ENCODE results near the gene CREBZF.
A peak's percentile ranks its signal among the peaks of the same experiment; 100 is the strongest.

The CREBZF gene, protein sequence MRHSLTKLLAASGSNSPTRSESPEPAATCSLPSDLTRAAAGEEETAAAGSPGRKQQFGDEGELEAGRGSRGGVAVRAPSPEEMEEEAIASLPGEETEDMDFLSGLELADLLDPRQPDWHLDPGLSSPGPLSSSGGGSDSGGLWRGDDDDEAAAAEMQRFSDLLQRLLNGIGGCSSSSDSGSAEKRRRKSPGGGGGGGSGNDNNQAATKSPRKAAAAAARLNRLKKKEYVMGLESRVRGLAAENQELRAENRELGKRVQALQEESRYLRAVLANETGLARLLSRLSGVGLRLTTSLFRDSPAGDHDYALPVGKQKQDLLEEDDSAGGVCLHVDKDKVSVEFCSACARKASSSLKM

DNA sequence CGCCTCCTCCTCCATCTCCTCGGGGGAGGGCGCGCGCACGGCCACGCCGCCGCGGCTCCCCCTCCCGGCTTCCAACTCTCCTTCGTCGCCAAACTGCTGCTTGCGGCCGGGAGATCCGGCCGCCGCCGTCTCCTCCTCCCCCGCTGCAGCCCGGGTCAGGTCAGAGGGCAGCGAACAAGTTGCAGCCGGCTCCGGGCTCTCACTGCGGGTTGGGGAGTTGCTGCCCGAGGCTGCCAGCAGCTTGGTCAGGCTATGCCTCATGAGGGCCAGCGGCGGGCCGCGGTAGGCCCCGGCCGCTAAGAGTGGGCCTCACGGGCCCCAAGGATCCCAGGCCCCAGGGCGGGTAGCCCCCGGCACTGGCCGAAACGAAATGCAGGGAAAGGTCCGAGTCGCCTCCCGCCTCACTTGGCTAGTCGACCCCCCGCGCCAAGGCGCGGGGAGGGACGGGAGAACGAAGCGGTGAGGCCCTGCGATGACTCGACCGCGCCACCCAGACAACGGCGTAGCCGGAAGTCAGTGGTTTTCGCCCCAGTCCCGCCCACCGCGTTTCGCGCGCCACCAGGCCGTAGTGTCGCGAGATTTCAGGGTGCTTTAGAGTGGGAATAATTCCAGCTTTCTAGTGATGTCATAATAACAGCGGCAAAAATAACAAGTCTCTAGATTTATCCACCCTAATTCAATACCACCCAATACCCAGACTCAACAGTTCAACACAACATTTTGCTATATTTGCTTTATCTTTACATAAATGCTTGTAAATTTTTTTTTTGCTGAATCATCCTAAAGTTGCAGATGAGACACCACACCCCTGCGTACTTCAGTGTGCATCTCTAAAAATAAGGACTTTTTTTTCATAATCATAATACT is at the start of gene CREBZF:
TSS of gene CREBZF (minus strand) at position 515 of the 867 bp plus-strand sequence. CDS start at position 261, 254 bp downstream.
- peak; percentile 98 for DNase-seq

DNA sequence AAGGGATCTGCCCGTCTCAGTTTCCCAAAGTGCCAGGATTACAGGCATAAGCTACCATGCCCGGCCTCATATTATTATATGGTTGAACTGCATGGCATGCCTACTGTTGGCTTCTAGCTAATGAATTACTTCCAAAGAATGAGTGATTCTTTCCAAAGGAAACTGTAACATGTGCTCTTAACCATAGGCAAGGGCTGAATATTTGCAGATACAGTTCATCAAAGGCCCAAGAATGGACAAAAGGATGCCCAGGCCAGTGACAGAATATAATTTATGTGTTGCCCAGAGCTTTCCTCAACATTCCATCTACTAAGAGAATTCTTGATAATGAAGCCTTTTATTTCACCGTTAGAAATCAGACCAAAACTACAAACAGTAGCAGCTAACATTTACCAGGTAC is 48.0 kb upstream of the CREBZF start:
- DNase-seq, result no peak

DNA sequence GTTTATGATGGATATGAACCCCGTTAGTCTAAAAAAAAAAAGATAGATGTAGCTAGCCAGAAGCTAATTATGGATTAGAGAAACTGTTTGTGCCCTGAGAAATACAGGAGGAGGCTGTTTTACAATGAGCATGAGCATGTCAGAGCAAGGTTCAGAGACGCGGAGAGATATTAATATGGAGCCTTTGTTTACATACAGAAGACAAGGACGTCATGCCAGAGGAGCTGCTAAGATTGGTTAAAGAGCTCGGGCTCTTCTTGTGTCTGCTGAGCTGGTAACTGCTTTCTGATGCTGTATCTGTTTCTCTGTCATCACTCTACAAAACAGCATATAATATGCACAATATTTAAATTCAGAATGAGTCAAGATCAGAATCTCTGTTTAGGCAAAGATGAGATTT is 46.0 kb upstream of the CREBZF start:
- no peak for DNase-seq

DNA sequence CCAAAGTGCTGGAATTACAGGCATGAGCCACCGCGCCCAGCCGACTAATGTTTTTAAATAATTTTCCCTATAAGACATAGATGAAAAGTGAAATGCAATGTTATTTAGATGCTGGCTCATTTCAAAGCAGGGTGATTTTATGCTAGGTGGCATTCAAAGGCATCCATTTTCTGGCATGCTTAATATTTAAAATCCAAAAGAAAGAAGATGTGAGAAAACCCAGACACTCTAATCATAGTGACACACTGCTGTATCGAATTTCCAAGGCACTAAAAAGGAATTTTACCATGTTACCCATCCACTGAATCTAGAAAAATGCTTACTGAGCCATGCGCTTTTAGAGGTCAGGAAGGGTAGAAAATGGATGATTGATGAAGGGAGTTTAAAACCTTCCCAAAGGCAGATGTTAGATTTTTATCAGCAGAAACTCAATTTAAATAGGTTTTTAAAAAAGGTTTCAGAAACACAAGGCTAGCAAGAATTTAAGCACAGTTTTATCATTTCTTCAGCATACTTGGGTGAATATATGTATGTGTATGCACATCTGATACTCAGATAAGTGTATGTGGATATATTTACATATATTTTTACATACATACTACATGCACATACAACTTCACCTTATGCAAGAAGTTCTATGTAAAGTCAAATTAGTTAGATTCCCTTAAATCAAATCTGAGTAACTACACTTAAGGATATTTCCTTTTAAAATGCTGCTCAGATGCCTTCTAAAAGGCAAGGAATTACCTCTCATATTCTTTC is 45.2 kb upstream of the CREBZF start:
- no peak for DNase-seq

DNA sequence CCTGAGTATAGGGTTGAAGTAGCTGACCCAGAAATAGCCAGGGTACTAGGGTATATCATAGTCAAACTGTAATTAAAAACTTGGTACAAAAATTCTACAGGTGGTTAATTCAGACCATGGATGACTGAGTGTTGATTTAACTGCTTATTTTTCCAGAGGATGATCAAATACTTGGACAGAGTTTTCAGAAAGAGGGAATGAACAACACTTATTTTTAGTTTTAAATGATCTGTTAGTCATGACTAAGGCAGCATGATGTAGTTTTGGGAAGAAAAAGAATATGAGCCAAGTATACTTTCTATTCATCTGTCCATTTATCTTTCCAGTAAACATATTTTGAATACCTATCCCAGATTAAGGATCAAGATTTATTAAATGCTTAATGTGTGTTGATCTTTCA is 40.9 kb upstream of the CREBZF start:
- DNase-seq, result no peak

DNA sequence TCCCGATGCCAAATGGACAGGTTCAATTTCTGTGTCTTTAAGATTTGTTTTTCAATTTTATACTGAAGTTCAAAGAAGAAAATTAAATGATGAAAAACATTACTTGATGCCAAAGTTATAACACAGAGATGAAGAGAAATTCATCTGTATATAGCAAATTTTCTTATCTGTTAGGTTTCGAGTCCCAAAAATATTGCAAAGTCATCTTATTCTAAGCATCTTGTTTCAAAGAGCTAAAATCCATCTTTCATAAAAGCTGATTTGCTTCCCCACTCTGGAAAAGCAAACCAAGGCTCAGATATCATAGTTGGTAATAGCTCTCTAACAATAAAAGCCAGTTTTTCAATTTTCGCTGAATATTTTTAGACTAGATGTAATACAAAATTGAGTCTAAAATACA is 40.0 kb upstream of the CREBZF start:
- DNase-seq, result no peak

DNA sequence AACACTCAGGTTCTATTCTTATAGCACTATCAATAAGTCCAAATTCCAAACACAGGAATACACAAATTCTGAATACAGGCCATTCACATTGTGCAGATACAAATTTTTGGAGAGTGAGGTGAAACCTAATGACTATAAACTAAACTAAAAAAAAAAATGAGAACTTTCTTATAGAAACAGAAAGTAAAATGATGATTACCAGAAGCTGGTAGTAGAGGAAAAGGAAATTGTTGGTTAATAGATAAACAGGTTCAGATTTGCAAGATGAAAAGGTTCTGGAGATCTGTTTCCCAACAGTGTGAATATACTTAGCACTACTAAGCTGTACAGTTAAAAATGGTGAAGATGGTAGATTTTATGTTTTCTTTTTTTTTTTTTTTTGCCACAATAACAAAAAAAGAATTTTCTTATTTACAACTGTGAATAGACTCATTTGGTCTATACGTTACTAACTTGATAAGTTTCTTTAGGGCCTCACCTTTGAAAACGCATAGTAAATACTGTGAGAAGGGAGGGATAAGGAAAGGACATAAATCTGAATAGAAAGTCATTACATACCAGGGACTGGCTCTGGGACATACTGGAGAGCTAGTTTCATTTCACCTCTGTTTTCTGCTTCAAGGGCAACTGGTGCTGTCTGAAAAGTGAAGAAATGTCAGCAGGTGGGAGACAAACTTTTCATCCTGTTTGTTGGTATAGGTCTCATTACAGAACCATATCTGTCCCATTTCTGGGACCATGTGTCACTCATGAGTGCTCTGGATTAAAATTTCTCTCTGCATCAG is 35.2 kb upstream of the CREBZF start:
- no peak for DNase-seq

DNA sequence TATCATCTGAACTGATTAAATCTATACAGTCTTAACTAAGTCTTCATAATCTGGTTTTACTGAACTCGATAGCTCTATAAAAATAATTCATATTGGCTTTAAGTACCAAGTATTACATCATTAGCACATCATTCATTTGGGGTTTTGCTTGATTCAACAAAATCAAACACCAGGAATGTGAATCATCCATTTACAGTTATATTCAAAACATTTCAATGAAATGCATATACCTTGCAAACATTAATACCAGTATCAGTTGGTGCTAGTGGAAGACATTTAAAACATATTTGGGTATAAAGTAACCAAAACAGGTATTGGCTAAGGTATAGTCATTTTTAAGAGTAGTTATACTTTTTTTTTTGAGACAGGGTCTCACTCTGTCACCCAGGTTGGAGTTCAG is 33.3 kb upstream of the CREBZF start:
- DNase-seq, result no peak

DNA sequence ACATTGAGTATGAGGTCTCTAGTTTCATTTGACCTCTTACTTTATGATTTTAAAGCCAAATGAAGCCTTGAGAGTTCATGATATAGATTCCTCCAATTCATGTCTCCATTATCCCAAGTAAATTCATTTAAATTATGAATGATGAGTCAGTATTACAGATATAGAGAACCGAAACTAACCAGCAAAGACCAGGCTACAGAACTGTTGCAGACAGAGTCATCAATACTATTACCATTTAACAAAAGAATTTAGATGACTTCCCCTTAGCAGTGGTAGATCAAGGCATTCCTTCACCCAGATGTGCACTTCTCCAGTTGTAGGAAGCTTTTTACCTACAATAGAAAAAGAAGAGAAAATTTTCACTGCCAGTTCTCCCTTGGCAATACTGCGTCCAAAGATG is 32.8 kb upstream of the CREBZF start:
- DNase-seq, result no peak

DNA sequence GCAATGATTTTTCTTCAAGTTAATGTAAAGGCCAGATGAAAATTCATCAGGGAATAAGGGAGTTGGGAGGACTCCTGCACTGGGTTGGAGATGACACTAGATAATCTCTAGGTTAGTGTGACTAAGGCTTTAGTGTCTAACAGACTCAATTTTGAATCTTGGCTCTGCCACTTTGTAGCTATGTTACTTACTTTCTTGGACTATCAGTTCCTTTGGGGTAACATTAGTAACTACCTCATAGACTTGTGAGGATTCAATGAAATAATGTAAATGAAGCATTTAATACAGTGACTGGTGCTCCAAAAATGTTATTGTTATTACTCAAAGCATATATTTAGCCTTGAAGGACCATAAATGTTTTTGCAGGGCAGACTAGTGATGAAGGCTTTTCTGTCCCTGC is 30.6 kb upstream of the CREBZF start:
- DNase-seq, result no peak

DNA sequence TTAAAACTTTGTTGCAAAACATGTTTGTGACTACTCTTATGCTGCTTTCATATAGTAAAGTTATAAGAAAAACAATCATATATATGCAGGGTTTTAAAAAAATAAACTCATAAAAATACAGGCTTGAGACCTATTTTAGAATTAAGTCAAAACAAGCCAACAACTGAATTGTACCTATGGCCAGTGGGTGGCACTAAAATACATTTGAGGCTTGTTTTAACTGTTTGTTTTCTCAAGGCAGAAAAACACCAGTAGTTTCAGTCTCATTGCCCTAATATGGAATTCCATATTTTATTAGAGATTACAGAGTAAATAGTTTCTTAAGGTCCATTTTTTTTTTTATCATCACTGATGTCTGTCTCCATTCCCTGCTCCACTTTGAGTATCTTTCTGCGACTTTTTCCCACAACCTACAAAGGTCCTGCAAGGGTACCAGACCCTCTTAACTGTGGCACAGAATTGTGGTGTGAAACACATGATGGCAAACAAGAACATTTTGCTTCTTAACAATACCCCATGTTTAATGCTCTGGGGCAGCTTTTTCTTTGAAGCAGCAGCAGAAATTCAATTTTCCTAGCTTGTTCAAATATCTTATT is 29.6 kb upstream of the CREBZF start:
- no peak for DNase-seq

DNA sequence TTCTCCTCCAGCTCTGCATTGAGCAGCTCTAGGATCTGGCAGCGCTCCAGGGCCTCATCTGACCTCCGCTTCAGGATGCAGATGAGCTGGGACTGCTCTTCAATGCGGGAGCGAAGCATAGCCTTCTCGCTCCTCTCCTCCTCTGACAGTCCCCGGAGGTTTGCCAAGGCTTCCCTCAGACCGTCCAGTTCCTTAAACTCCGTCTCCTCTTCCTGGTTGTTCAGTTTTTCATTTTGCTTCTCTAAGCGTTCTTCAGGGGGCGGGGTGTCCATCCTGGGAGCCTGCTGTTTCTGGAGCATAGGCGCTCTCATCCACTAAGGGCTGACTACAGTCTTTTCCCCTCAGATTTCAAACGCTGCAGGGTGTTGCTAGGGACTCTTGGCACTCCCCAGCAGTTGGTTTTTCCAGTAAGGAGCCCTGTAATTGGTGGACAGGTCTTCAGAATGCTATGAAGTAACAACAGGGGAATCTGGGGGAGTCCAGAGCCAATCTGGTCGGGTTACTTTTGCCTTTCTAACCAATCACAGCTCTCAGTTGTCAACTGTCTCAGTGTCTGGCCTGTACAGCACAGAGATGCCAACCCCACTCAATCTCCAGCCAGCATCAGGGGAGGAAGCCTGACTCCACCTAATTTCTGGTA is 21.0 kb upstream of the CREBZF start, which contains the start of gene CCDC89:
TSS of gene CCDC89 (minus strand) at position 376 of the 640 bp plus-strand sequence. CDS start at position 311, 65 bp downstream.
- DNase-seq, result no peak

DNA sequence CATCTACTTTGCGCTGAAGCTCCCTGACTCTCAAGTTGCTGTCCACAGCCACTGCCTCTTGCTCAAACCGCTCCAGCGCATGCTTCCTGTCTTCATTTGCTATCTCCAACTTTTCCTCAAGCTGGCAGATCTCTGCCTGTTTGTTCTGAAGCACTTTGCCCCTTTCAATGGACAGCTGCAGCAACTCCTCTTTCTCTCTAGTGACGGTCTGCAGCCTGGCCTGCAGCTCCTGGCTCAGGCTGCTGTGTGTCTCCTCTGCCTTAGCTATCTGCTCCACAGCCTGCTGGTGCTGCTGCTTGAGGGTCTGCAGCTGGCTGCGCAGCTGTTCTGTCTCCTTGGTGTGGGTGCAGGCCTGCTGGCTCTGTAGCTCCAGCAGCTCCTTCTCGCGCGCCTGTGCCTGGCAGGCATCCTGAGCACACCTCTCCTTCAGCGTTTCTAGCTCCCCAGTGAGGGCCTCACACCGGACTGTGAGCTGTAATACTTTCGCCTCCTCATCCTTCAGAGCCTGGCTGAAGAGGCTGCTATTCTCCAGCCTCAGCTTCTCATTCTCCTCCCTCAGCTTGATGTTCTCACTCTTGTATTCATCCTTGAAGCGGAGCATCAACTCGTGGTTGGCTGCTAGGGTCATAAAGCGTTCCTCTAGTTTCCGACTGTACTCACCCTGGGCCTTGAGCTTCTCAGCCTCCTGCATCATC is 20.3 kb upstream of the CREBZF start:
- no peak for DNase-seq

DNA sequence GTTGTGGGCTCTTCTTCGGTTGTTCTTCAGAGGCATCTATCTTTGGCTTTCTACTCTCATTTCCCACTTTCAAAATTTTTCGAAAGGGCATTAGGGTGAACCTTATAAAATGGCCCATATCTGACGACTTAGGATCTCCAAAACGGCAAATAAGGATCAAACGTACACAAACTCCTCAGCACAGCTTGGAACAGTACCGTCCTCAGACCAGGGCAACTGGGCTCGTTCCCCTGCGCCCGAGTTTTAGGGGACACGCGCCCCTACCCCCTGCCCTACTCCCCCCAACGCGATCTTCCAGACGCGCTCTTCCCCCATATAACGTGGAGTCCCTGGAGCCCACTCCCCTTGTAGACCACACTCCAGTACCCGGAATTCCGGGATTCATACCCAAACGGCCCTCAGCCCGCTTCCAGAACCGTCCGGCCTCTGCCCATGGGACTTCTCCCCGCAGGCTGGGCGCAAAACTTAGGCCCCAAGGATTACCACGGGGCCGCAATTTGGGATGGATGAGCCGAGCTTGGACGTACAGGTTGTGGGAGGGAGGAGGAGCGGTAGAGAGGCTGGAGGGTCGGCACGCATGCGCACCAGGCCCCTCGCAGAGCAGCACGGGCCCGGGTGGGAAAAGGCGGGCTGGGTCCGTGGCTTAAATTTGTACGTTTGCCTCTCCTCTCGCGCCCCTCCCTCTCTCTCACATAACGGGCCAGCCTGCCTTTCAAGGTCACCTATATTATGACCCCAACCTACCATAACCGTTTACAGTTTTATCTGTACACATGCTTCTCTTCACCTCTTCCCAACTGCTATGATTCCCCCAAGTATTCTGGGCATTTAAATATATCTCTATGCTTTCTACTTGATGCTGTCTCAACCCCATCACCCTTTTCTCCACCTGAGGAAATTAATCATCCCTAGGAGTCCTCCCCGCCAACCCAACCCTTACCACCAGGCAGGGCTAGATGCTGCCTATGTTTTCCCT is 17.7 kb upstream of the CREBZF start:
- DNase-seq, result peak; percentile 89

DNA sequence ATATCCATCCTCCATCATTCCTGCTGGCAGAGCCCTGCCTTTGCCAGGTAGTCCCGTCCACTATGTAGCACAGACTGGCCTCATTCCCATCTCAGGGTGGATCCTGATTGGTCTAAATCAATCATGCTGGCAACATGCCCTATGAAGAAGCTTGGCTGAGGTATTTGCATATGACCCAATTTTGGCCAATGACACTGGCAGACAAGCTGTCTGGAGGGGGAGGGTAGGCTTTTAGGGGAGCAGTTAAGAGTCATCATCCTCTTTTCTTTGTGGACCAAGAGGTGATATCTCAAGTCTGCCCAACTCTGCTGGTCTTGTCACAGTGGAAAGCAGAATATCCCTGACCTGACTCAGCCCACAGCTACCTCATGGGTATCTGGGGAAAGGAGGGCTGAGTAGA is 16.0 kb upstream of the CREBZF start:
- DNase-seq, result no peak

DNA sequence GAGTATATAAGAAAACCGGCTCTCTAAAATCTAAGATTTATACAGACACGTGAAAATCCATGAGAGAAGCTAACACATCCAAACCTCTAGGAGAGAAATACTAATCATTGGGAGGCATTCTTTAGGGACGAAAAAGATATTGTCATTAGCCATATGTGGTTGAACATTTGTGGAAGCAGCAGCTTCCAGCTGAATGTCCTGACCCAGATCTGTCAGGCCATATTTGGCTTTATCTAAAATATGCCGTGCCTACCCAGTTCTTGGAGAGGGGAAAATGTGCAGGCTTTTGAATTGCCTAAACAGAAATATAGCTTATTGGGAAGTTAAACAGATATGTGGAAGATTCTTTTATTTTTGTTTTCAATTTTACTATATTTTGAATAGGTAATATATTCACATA is 14.6 kb upstream of the CREBZF start:
- no peak for DNase-seq

DNA sequence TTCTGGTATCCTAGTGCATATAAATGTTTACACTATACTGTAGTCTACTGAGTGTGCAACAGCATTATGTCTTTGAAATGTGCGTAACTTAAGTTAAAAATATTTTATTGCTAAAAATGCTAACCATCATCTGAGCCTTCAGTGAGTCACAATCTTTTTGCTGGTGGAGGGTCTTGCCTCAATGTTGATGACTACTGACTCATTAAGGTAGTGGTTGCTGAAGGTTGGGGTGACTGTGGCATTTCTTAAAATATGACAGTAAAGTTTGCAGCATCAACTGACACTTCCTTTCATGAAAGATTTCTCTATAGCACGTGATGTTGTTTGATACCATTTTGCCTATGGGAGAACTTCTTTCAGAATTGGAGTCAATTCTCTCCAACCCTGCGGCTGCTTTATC is 8.5 kb upstream of the CREBZF start:
- no peak for DNase-seq

DNA sequence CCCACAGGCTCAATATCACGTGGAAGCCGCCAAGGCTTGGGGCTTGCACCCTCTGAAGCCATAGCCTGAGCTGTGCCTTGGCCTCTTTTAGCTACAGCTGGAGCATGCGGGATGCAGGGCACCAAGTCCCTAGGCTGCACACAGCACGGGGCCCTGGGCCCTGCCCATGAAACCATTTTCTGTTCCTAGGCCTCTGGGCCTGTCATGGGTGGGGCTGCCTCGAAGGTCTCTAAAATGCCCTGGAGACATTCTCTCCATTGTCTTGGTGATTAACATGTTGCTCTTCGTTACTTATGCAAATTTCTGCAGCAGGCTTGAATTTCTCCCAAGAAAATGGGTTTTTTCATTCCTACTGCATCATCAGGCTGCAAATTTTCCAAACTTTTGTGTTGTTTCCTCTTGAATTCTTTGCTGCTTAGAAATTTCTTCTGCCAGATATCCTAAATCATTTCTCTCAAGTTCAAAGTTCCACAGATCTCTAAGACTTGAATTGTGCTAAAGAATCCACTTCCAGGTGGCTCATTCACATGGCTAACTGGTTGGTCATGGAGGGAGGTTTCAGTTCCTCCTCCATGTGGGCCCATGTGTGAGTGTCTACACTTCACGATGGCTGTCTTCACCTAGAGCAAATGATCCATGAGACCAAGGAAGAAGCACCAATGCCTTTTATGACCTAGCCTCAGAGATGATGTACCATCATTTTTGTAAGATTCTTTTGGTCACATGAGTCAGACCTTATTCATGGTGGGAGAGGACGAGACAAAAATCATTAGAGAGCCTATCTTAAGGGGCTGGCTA is 7.4 kb upstream of the CREBZF start:
- no peak for DNase-seq

All from activated CD8-positive, alpha-beta memory T cell treated with anti-CD3 and anti-CD28 coated beads for 24 hours (primary cell).